GM23338 (cell line): ENCODE results near the gene DCAF11. TPM values are rescaled to one million over a fixed set of nuclear protein-coding genes. Genes with fewer than 3 reads are reported as not detected.

Source experiments
- ATAC-seq: fragments of 200-7000 bp; cut with Tn5 transposase; 3 replicates; pipeline ENCODE4 v1.9.1; 2020
- DNase-seq: peaks from one replicate; pipeline ENCODE4 v3.0.0-alpha.2; 2015; ENCODE audit warnings: low spot score
- H2AFZ ChIP-seq: fragments of 200-600 bp; sonication (generic); 2 replicates; pipeline ENCODE4 v1.8.0; 2016; ENCODE audit warnings: antibody characterized with exemption, mild to moderate bottlenecking, moderate library complexity
- H3F3A ChIP-seq: fragments of 200-600 bp; sonication (generic); replicated peaks from 2 replicates; pipeline ENCODE4 v1.8.0; 2017; ENCODE audit warnings: antibody characterized with exemption, mixed run types, low read depth
- H3K27ac ChIP-seq: fragments of 200-600 bp; sonication (generic); 2 replicates; pipeline ENCODE4 v1.6.1; 2016; ENCODE audit warnings: low read depth
- H3K27me3 ChIP-seq: fragments of 200-600 bp; sonication (generic); 2 replicates; pipeline ENCODE4 v1.8.0; 2016; ENCODE audit warnings: mild to moderate bottlenecking, mixed run types, moderate library complexity; ENCODE audit not compliant: insufficient read depth
- H3K36me3 ChIP-seq: fragments of 200-600 bp; sonication (generic); 2 replicates; pipeline ENCODE4 v1.8.0; 2016; ENCODE audit warnings: mild to moderate bottlenecking; ENCODE audit not compliant: insufficient read depth
- H3K4me1 ChIP-seq: fragments of 200-600 bp; sonication (generic); 2 replicates; pipeline ENCODE4 v1.8.0; 2016; ENCODE audit warnings: mild to moderate bottlenecking, moderate library complexity; ENCODE audit not compliant: insufficient read depth
- H3K4me2 ChIP-seq: fragments of 200-600 bp; sonication (generic); 2 replicates; pipeline ENCODE4 v1.7.1; 2017; ENCODE audit warnings: mixed run types
- H3K4me3 ChIP-seq: fragments of 200-600 bp; sonication (generic); 2 replicates; pipeline ENCODE4 v1.6.1; 2016; ENCODE audit warnings: mixed run types
- H3K79me2 ChIP-seq: fragments of 200-600 bp; sonication (generic); replicated peaks from 2 replicates; pipeline ENCODE4 v1.8.0; 2017; ENCODE audit warnings: mild to moderate bottlenecking; ENCODE audit not compliant: insufficient read depth
- H3K9me2 ChIP-seq: fragments of 200-600 bp; sonication (generic); 2 replicates; pipeline ENCODE4 v1.8.0; 2017; ENCODE audit not compliant: insufficient read depth
- H4K20me1 ChIP-seq: fragments of 200-600 bp; sonication (generic); replicated peaks from 2 replicates; pipeline ENCODE4 v1.8.0; 2017; ENCODE audit warnings: mild to moderate bottlenecking; ENCODE audit not compliant: insufficient read depth
- H3K27ac Mint-ChIP-seq: 2 replicates; pipeline ENCODE4 v1.8.0; 2020; ENCODE audit warnings: inconsistent platforms, mild to moderate bottlenecking, moderate library complexity, mixed read lengths
- H3K27me3 Mint-ChIP-seq: 3 replicates; pipeline ENCODE4 v1.8.0; 2022; ENCODE audit warnings: low read depth, mild to moderate bottlenecking, moderate library complexity, mixed read lengths, inconsistent platforms; ENCODE audit not compliant: insufficient read depth, poor library complexity
- H3K36me3 Mint-ChIP-seq: 3 replicates; pipeline ENCODE4 v1.8.0; 2021; ENCODE audit warnings: low read depth, mild to moderate bottlenecking, inconsistent platforms, moderate library complexity, mixed read lengths
- H3K4me1 Mint-ChIP-seq: 3 replicates; pipeline ENCODE4 v1.8.0; 2020; ENCODE audit warnings: mild to moderate bottlenecking, inconsistent platforms, mixed read lengths
- H3K4me3 Mint-ChIP-seq: 3 replicates; pipeline ENCODE4 v1.8.0; 2021; ENCODE audit warnings: moderate library complexity, mild to moderate bottlenecking, inconsistent platforms, mixed read lengths
- H3K9me3 Mint-ChIP-seq: 3 replicates; pipeline ENCODE4 v1.8.0; 2020; ENCODE audit warnings: moderate library complexity, mild to moderate bottlenecking, inconsistent platforms, mixed read lengths
- ETS1 ChIP-seq: IDR thresholded peaks from 2 replicates; pipeline ENCODE4 v1.6.1; 2016; ENCODE audit warnings: antibody characterized with exemption
- EZH2 ChIP-seq: fragments of 200-600 bp; sonication (generic); IDR thresholded peaks from one replicate; pipeline ENCODE4 v1.8.0; 2017; ENCODE audit warnings: antibody characterized with exemption, mild to moderate bottlenecking, low read depth; ENCODE audit not compliant: unreplicated experiment
- EZH2phosphoT487 ChIP-seq: fragments of 200-600 bp; sonication (generic); IDR thresholded peaks from one replicate; pipeline ENCODE4 v1.8.1; 2018; ENCODE audit warnings: antibody characterized with exemption; ENCODE audit not compliant: unreplicated experiment
- JUNB ChIP-seq: IDR thresholded peaks from one replicate; pipeline ENCODE4 v1.6.1; 2016; ENCODE audit warnings: antibody characterized with exemption; ENCODE audit not compliant: unreplicated experiment
- NANOG ChIP-seq: IDR thresholded peaks from 2 replicates; pipeline ENCODE4 v1.6.1; 2016; ENCODE audit warnings: antibody characterized with exemption, borderline replicate concordance
- POLR2AphosphoS5 ChIP-seq: IDR thresholded peaks from 2 replicates; pipeline ENCODE4 v1.6.1; 2016; ENCODE audit warnings: antibody characterized with exemption, low read depth
- ZNF114 ChIP-seq: fragments of 250-450 bp; sonication (Bioruptor Pico); IDR thresholded peaks from 2 replicates; pipeline ENCODE4 v1.5.0; 2020; ENCODE audit warnings: mild to moderate bottlenecking, moderate library complexity
- ZNF331 ChIP-seq: fragments of 250-450 bp; sonication (Bioruptor Pico); IDR thresholded peaks from 2 replicates; pipeline ENCODE4 v1.5.0; 2020; ENCODE audit warnings: low read depth, mild to moderate bottlenecking, moderate library complexity
- ZNF462 ChIP-seq: fragments of 250-450 bp; sonication (Bioruptor Pico); IDR thresholded peaks from 2 replicates; pipeline ENCODE4 v1.5.0; 2020; ENCODE audit warnings: mild to moderate bottlenecking, moderate library complexity
- polyA plus RNA-seq: library from polyadenylated mRNA; unstranded; fragments of >200 nt; fragmentation: Nextera tagmentation; extraction: Ambion mirVana; gene quantifications from 2 replicates; pipeline ENCODE4 v1.2.1, GENCODE V29; 2016
- total RNA-seq: library from RNA; depleted of rRNA; stranded (reverse); fragments of >200 nt; shearing (Covaris generic); gene quantifications from 2 replicates; pipeline ENCODE4 v1.2.3, GENCODE V29; 2014

Gene DCAF11
- total and polyA plus RNA-seq, 2 experiments from 2014 or later, result 18.6 to 93.2 TPM

DNA sequence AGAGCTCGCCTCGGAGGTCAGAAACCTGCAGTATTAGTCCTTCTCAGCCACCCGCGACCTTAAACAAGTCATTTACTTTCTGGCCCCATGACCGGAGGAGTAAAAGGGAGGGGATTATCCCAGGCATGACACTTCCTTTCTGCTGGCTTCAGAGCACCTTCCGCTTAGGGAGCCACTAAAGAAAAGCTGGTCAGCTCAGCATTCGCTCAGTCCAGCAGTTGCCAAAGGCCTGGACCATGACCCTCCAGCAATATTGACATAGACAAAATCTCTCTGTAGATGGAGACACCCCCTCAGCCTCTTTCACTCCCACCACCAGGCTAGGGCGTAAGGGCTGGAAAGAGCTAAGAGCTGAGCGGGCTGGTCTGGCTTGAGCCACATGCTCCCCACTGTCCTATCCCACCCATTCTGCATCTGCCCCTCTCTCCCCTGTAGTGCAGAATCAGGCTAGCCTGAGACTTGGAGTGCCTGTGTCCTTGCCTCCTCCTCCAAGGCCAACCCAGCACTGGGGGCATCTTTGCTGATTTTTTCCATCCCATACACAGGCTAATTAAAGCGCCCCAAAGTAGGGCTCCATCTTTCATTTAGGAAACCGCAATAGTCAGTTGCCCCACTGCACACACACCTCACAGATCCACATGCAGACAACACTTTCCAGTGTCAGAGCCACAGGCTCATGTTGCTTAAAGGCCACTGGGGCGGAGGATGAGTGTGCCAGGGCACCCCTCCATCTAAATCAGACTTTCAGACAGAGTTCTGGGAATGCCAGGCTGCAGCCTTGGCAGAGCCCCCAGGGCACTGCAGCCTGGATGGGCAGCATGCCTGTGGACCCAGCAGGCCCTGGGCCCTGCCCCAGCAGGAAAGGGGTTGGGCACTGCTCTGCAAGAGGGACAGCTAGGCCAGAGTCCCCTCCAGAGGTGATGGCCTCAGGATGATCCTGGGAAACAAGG, 47.2 kb upstream of the DCAF11 start (continued):
- no peak for TF ChIP-seq ZNF462 (CRISPR knock-in tag)

DNA sequence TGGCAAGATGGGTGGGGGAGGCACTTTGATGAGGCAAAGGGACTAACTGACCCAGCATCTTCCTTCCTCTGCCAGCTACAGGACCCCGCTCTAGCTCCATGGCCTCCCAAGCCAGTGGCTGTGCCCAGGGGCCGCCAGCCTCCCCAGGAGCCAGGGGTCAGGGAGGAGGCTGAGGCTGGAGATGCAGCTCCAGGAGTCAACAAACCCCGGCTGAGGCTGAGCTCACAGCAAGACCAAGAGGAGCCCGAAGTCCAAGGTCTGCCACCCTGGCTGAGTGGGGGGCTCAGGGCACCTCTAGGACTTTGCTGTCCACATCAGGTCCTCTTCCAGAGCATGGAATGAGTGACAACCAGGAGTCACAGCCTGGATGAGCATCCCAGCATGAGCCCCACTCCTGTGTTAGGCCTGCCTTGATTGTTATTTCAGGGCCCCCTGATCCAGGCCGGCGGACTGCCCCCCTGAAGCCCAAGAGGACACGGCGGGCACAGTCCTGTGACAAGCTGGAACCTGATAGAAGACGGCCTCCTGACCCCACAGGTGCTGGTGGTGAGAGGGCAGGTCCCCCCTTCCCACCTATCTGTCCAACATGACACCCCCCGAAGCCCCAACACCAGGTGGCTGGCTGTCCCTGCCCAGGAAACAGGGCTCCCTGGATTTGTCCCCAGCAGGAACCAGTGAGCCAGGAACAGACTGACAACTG, 45.7 kb upstream of the DCAF11 start:
- Mint-ChIP-seq H3K27ac (no peak overlapping the region), H3K9me3 (no peaks in the 10 kb centered on the region), H3K27me3 (peaks cover 7% of the 10 kb centered on the region), H3K36me3 (no peaks in the 10 kb centered on the region), H3K4me1 (0 out of 3 replicates have a peak, but pooled peaks cover 3% of the 10 kb centered on the region), H3K4me3 (no peak overlapping the region)
- no peak overlapping the region for H3K4me2 ChIP-seq
- H3K27ac ChIP-seq, result no peak overlapping the region
- no peak for ATAC-seq
- no peak overlapping the region for H2AFZ ChIP-seq
- no peaks in the 10 kb centered on the region for H3K79me2 ChIP-seq
- H3F3A ChIP-seq, result no peaks in the 10 kb centered on the region
- H3K9me2 ChIP-seq, result no peaks in the 10 kb centered on the region
- H3K4me3 ChIP-seq, result no peak overlapping the region
- DNase-seq, result no peak
- H3K27me3 ChIP-seq, result no peaks in the 10 kb centered on the region
- no peaks in the 10 kb centered on the region for H3K36me3 ChIP-seq
- H4K20me1 ChIP-seq, result no peaks in the 10 kb centered on the region
- H3K4me1 ChIP-seq, result no peaks in the 10 kb centered on the region
- TF ChIP-seq POLR2AphosphoS5 (no peak), EZH2phosphoT487 (no peak), EZH2 (no peak), ETS1 (no peak), JUNB (no peak), ZNF114 (CRISPR knock-in tag) (no peak), NANOG (no peak), ZNF331 (CRISPR knock-in tag) (no peak)
